H1 (cell line): ENCODE results near the gene SLC16A9. TPM values are rescaled to one million over a fixed set of nuclear protein-coding genes. Genes with fewer than 3 reads are reported as not detected.

Source experiments
- CTCF ChIA-PET: fragments of 300-600 bp; sonication (Branson Sonifier 250); formaldehyde crosslinking; loops from one replicate; lab custom pipeline; 2021; ENCODE audit not compliant: partially characterized antibody; lab: Charles Lee
- POLR2A ChIA-PET: fragments of 300-600 bp; sonication (Branson Sonifier 250); formaldehyde crosslinking; loops from one replicate; lab custom pipeline; 2021; ENCODE audit warnings: inconsistent platforms; ENCODE audit not compliant: partially characterized antibody; lab: Charles Lee
- DNase-seq, 2 experiments: peaks; one replicate each; pipeline versions ENCODE4 v3.0.0 to v3.0.0-alpha.2; 2010 to 2022; ENCODE audit warnings: low spot score in 2 of 2, low read depth in 1 of 2, mixed read lengths in 1 of 2
- FAIRE-seq: peaks from 2 replicates; lab custom pipeline; 2011; peaks lifted over from hg19 to GRCh38; lab: Jason Lieb, UNC
- H2AFZ ChIP-seq: 2 replicates; pipeline ENCODE4 v1.8.1; 2012; ENCODE audit warnings: low read length, inconsistent platforms
- H2AK5ac ChIP-seq: 2 replicates; pipeline ENCODE4 v1.6.1; 2013; ENCODE audit warnings: low read depth, low read length
- H2BK120ac ChIP-seq: replicated peaks from 2 replicates; pipeline ENCODE3; 2013; ENCODE audit warnings: low read depth, low read length, inconsistent platforms
- H2BK12ac ChIP-seq: 2 replicates; pipeline ENCODE4 v1.6.1; 2013; ENCODE audit warnings: low read depth, low read length
- H2BK15ac ChIP-seq: 2 replicates; pipeline ENCODE4 v1.6.1; 2013; ENCODE audit warnings: low read length
- H2BK20ac ChIP-seq: 2 replicates; pipeline ENCODE4 v1.6.1; 2013; ENCODE audit warnings: low read length
- H2BK5ac ChIP-seq: 2 replicates; pipeline ENCODE4 v1.6.1; 2013; ENCODE audit warnings: low read depth, low read length
- H3K14ac ChIP-seq: 2 replicates; pipeline ENCODE4 v1.6.1; 2013; ENCODE audit warnings: inconsistent platforms; ENCODE audit not compliant: insufficient read length
- H3K18ac ChIP-seq: 2 replicates; pipeline ENCODE4 v1.6.1; 2013; ENCODE audit warnings: low read length; ENCODE audit errors: extremely low read depth
- H3K23ac ChIP-seq: 2 replicates; pipeline ENCODE4 v1.6.1; 2013; ENCODE audit warnings: inconsistent platforms; ENCODE audit not compliant: insufficient read length
- H3K23me2 ChIP-seq: 2 replicates; pipeline ENCODE4 v1.6.1; 2013; ENCODE audit warnings: low read depth, low read length
- H3K27ac ChIP-seq: 2 replicates; pipeline ENCODE4 v1.6.1; 2011; ENCODE audit warnings: low read depth, low read length, inconsistent platforms
- H3K27me3 ChIP-seq, 4 experiments: replicated peaks in 1 of 4; 1 replicate in 1 of 4; 2 replicates in 3 of 4; pipeline versions ENCODE4 v1.6.1 to v1.8.1; 2011 to 2013; ENCODE audit warnings: low read length in 3 of 4, mild to moderate bottlenecking in 3 of 4, inconsistent platforms in 2 of 4, mixed read lengths in 2 of 4, moderate library complexity in 1 of 4; ENCODE audit not compliant: control insufficient read depth in 3 of 4, insufficient read depth in 3 of 4; ENCODE audit errors: extremely low read depth in 1 of 4
- H3K36me3 ChIP-seq, 4 experiments: 2 replicates each; pipeline versions ENCODE4 v1.6.1 to v1.8.1; 2011 to 2013; ENCODE audit warnings: mild to moderate bottlenecking in 4 of 4, low read length in 3 of 4, moderate library complexity in 2 of 4, control low read depth in 1 of 4, inconsistent platforms in 1 of 4; ENCODE audit not compliant: insufficient read depth in 4 of 4, control insufficient read depth in 2 of 4
- H3K4ac ChIP-seq: replicated peaks from 2 replicates; pipeline ENCODE3; 2013; ENCODE audit warnings: low read length, low read depth, mixed read lengths, inconsistent platforms; ENCODE audit not compliant: insufficient read length
- H3K4me1 ChIP-seq, 4 experiments: replicated peaks in 1 of 4; 1 replicate in 1 of 4; 2 replicates in 3 of 4; pipeline versions ENCODE4 v1.6.1 to v1.8.1; 2011 to 2013; ENCODE audit warnings: low read length in 3 of 4, inconsistent platforms in 2 of 4, mixed read lengths in 1 of 4; ENCODE audit not compliant: insufficient read depth in 4 of 4, control insufficient read depth in 3 of 4
- H3K4me2 ChIP-seq, 2 experiments: 2 replicates each; pipeline versions ENCODE4 v1.6.1 to v1.8.1; 2011 to 2013; ENCODE audit warnings: low read depth in 2 of 2, low read length in 2 of 2, control low read depth in 1 of 2, inconsistent platforms in 1 of 2, mild to moderate bottlenecking in 1 of 2; ENCODE audit not compliant: insufficient read depth in 1 of 2
- H3K4me3 ChIP-seq, 4 experiments: fragments of 200-600, 300-600 bp in 1 of 4; sonication (generic), shearing (Covaris generic), sonication (Bioruptor Twin) in 1 of 4; 2 replicates each; pipeline versions ENCODE4 v1.5.1 to v1.8.1; 2011 to 2016; ENCODE audit warnings: low read length in 4 of 4, low read depth in 3 of 4, control low read depth in 2 of 4, inconsistent platforms in 2 of 4, mild to moderate bottlenecking in 2 of 4, mixed read lengths in 1 of 4, moderate library complexity in 1 of 4; ENCODE audit not compliant: insufficient read depth in 2 of 4; ENCODE audit errors: extremely low read depth in 1 of 4
- H3K56ac ChIP-seq: replicated peaks from 2 replicates; pipeline ENCODE3; 2013; ENCODE audit warnings: low read depth, mild to moderate bottlenecking, mixed read lengths, low read length, inconsistent platforms; ENCODE audit not compliant: insufficient read length
- H3K79me1 ChIP-seq: 2 replicates; pipeline ENCODE4 v1.6.1; 2013; ENCODE audit warnings: low read depth, low read length, control low read depth
- H3K79me2 ChIP-seq, 2 experiments: 2 replicates each; pipeline versions ENCODE4 v1.6.1 to v1.8.1; 2012 to 2013; ENCODE audit warnings: low read length in 2 of 2, mild to moderate bottlenecking in 2 of 2, inconsistent platforms in 1 of 2; ENCODE audit not compliant: insufficient read depth in 2 of 2, control insufficient read depth in 1 of 2
- H3K9ac ChIP-seq, 4 experiments: replicated peaks in 1 of 4; 1 replicate in 1 of 4; 2 replicates in 3 of 4; pipeline versions ENCODE4 v1.6.1 to v1.8.1; 2011 to 2013; ENCODE audit warnings: low read depth in 3 of 4, low read length in 3 of 4, control low read depth in 2 of 4, mild to moderate bottlenecking in 2 of 4, moderate library complexity in 2 of 4, inconsistent platforms in 1 of 4; ENCODE audit errors: extremely low read depth in 1 of 4
- H3K9me3 ChIP-seq, 2 experiments: 2 replicates each; pipeline versions ENCODE4 v1.6.1 to v1.8.1; 2012 to 2013; ENCODE audit warnings: mild to moderate bottlenecking in 2 of 2, moderate library complexity in 2 of 2, control low read depth in 1 of 2, inconsistent platforms in 1 of 2, low read depth in 1 of 2, low read length in 1 of 2, mixed read lengths in 1 of 2; ENCODE audit not compliant: insufficient read depth in 2 of 2
- H4K20me1 ChIP-seq, 2 experiments: replicated peaks in 1 of 2; 2 replicates each; pipeline versions ENCODE3 to v1.8.1; 2011 to 2013; ENCODE audit warnings: inconsistent platforms in 2 of 2, low read length in 2 of 2, mild to moderate bottlenecking in 1 of 2; ENCODE audit not compliant: insufficient read depth in 2 of 2, control insufficient read depth in 1 of 2
- H4K5ac ChIP-seq: 2 replicates; pipeline ENCODE4 v1.6.1; 2013; ENCODE audit warnings: low read length, low read depth, mixed read lengths, inconsistent platforms; ENCODE audit not compliant: insufficient read length
- H4K8ac ChIP-seq: 2 replicates; pipeline ENCODE4 v1.8.0; 2013; ENCODE audit warnings: mild to moderate bottlenecking, moderate library complexity, low read length, inconsistent platforms; ENCODE audit not compliant: insufficient read depth; ENCODE audit errors: extremely low read depth
- H4K91ac ChIP-seq: replicated peaks from 2 replicates; pipeline ENCODE3; 2013; ENCODE audit warnings: low read length, mixed read lengths, inconsistent platforms; ENCODE audit not compliant: insufficient read length
- FOSL1 ChIP-seq: IDR thresholded peaks from 2 replicates; pipeline ENCODE4 v1.6.1; 2011; ENCODE audit warnings: mild to moderate bottlenecking, low read depth, low read length, moderate library complexity; ENCODE audit not compliant: insufficient read depth
- RNF2 ChIP-seq: fragments of 200-900, 300-1000 bp; sonication (generic); IDR thresholded peaks from 2 replicates; pipeline ENCODE4 v1.7.1; 2016; ENCODE audit warnings: borderline replicate concordance, low read depth, mild to moderate bottlenecking, antibody characterized with exemption, low read length; ENCODE audit not compliant: poor library complexity, severe bottlenecking; ENCODE audit errors: missing control alignments
- TBP ChIP-seq: IDR thresholded peaks from 2 replicates; pipeline ENCODE4 v1.6.1; 2011; ENCODE audit warnings: low read depth, low read length, improper control_type of control experiment
- WGBS, 2 experiments: shearing (Covaris generic) in 1 of 2; methylation state at CpG; one replicate each; pipeline versions ENCODE4 v1.1.6 to v1.1.7; 2013 to 2015; ENCODE audit warnings: low lambda C conversion rate in 2 of 2, mixed read lengths in 2 of 2, inconsistent platforms in 1 of 2, low coverage in 1 of 2, missing lambda C conversion rate in 1 of 2; ENCODE audit not compliant: insufficient replicate concordance in 2 of 2, insufficient coverage in 1 of 2, insufficient read length in 1 of 2; ENCODE audit errors: extremely low coverage in 1 of 2, missing lambda C conversion rate in 1 of 2; 5-methylcytosine and 5-hydroxymethylcytosine counted together
- polyA plus RNA-seq, 7 experiments: library from polyadenylated mRNA; depleted of rRNA in 3 of 7; stranded (reverse) in 5 of 7; unstranded in 2 of 7; fragments of >200 nt in 5 of 7; fragments of 200-250 nt in 2 of 7; gene quantifications; 1 replicate in 5 of 7; 2 replicates in 1 of 7; 4 replicates in 1 of 7; pipeline versions ENCODE4 v1.2.1 to v1.2.3, GENCODE V29; 2011 to 2013; ENCODE audit warnings: missing spikeins in 2 of 7, mixed read lengths in 2 of 7
- total RNA-seq: library from RNA; stranded (reverse); fragmentation: NEBNext Ultra II Directional; extraction: Animal tissue kit (Norgen Biotek cat#: 25700); gene quantifications from 2 replicates; pipeline ENCODE4 v1.2.1, GENCODE V29; 2021

The SLC16A9 gene
- total and polyA plus RNA-seq, 2 of the 8 experiments (the other 6 are each of a cell fraction or from before 2014, with no cell fraction given): 11.2 to 20.5 TPM

GRCh38 chr10:59628456-59628855, 81.2 kb downstream of the SLC16A9 start:
- Histone ChIP-seq H4K5ac (no peak overlapping the region), H4K91ac (no peak overlapping the region), H3K18ac (no peak overlapping the region), H2BK20ac (0 out of 2 replicates have a peak overlapping the region, but pooled peaks have one; percentile 21), H3K23ac (no peak overlapping the region), H3K79me1 (no peaks in the 10 kb centered on the region), H2BK120ac (no peak overlapping the region), H3K4me1 (peaks cover 3 to 7% (median 4%) of the 10 kb centered on the region in 4 experiments; a peak in 5 of 7 replicates), H2AK5ac (no peak overlapping the region), H3K23me2 (no peaks in the 10 kb centered on the region), H3K4me3 (no peak overlapping the region), H3K4ac (no peak overlapping the region), H3K14ac (no peak overlapping the region), H3K9me3 (no peaks in the 10 kb centered on the region), H2BK15ac (peak overlapping the region; percentile 31; the same call in 1 of the 2 replicates), H3K56ac (no peak overlapping the region), H3K4me2 (no peak overlapping the region), H2BK5ac (no peak overlapping the region), H3K79me2 (no peaks in the 10 kb centered on the region), H3K27ac (no peak overlapping the region), H2BK12ac (no peak overlapping the region), H3K27me3 (no peaks in the 10 kb centered on the region), H4K20me1 (no peaks in the 10 kb centered on the region), H4K8ac (no peak overlapping the region), H3K36me3 (no peaks in the 10 kb centered on the region), H3K9ac (no peak overlapping the region), H2AFZ (no peak overlapping the region)
- POLR2A ChIA-PET: interaction anchor here (0.7 kb wide), 1 partner anchor 279 kb away, joined by 3 read pairs; no protein-coding TSS in a partner anchor
- CTCF ChIA-PET: interaction anchor here (0.5 to 8.5 kb wide), 17 partner anchors 12 to 609 kb away, joined by 3 to 77 read pairs (median 5); no protein-coding TSS in a partner anchor
- DNase-seq (no peak), FAIRE-seq (no peak)
- WGBS, 2 experiments: 73% methylated on average over 6 of the region's 6 CpGs; no CpG with 5 or more reads in 1 of the 2 experiments
- TF ChIP-seq RNF2: no peak
- TF ChIP-seq FOSL1: no peak
- no peak for TF ChIP-seq TBP
